ENCODE data around the gene CAPS.

Gene CAPS

DNA sequence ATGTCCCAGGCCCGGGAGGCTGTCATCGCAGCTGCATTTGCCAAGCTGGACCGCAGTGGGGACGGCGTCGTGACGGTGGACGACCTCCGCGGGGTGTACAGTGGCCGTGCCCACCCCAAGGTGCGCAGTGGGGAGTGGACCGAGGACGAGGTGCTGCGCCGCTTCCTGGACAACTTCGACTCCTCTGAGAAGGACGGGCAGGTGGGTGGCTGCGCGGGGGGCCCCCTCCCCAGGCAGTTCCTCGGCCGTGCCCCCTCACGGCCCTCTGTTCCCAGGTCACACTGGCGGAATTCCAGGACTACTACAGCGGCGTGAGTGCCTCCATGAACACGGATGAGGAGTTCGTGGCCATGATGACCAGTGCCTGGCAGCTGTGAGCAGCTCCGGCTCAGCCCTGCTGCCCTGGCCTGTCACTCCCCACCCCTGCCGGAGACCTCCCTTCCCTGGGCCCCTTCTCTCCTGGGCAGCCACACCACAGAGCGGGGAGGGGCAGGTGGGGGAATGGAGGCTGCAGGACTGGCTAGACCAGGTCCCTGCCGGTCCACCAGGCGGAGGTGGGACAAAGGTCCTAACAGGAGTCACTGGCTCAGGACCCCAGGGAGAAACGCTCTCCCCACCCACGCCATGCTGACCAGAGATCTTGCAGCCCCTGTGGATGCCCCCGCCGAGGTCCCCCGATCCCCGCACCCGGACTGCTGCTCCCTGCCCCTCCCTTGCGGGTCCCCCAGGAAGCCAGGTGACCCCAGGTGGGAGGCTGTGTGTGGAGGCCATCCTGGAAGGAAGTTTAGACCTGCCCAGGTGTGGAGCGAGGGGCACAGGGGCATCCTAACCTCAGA lies 1.1 kb downstream of the CAPS start:
- H3K4me3 ChIP-seq (ENCODE audit: control insufficient read depth, low read depth, low read length): no peak overlapping the region
- TF ChIP-seq, protein P1, sequence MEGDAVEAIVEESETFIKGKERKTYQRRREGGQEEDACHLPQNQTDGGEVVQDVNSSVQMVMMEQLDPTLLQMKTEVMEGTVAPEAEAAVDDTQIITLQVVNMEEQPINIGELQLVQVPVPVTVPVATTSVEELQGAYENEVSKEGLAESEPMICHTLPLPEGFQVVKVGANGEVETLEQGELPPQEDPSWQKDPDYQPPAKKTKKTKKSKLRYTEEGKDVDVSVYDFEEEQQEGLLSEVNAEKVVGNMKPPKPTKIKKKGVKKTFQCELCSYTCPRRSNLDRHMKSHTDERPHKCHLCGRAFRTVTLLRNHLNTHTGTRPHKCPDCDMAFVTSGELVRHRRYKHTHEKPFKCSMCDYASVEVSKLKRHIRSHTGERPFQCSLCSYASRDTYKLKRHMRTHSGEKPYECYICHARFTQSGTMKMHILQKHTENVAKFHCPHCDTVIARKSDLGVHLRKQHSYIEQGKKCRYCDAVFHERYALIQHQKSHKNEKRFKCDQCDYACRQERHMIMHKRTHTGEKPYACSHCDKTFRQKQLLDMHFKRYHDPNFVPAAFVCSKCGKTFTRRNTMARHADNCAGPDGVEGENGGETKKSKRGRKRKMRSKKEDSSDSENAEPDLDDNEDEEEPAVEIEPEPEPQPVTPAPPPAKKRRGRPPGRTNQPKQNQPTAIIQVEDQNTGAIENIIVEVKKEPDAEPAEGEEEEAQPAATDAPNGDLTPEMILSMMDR (IDR thresholded peaks at IDR 0.05; ENCODE audit: control insufficient read depth, insufficient read depth, low read depth, low read length, missing control alignments): no peak
- no peak for DNase-seq (ENCODE audit: low read depth)

DNA sequence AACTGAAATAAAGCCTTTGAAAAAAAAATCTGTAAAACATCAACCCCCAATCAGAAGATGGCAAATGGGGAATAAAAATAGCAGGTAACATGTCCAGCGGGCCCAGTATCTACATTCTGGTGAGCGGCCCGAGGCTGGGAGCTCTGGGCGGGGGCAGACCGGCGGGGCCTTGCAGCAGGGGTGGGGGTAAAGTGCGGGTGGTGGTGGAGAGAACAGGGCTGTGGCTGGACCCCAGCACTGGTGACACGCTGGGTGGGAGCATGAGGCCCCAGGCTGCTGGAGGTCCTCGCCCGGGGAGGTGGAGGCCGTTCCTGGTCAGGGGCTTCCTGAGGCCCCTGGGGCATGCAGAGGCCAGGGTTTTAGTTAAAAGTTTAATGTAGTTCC lies 1.7 kb downstream of the CAPS start:
- no peak for DNase-seq (ENCODE audit: low read depth)
- TF ChIP-seq, protein P1 (IDR thresholded peaks at IDR 0.05; ENCODE audit: control insufficient read depth, insufficient read depth, low read depth, low read length, missing control alignments): no peak

DNA sequence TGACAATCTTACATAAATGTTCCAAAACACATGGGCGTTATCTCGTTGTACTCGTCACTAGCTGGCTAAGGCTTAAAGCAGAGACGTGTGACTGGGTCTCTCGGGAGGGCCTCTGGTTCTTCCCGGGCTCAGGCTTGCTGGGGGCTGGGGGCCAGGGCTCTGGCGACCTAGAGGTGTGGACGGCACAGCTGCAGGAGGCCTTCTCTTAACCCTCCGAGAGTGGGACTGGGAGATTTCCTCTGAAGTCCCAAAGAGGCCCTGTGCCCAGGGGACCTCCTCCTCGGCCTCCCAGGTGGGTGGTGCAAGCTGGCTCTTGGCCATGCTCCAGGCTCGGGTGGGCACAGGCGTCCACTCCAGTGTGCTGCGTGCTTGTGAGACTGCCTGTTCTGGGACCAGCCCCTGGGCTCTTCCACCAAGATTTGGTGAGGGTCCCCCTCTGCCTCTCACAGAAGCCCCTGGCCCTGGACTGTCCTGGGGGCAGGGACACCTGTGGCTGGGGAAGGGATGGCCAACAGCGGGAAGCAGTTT lies 2.2 kb downstream of the CAPS start:
- TF ChIP-seq, protein P1 (IDR thresholded peaks at IDR 0.05; ENCODE audit: control insufficient read depth, insufficient read depth, low read depth, low read length, missing control alignments): no peak
- no peak for DNase-seq (ENCODE audit: low read depth)
- no peak overlapping the region for H3K4me3 ChIP-seq (ENCODE audit: control insufficient read depth, low read depth, low read length)

More for the DNA sequence above, 1.7 kb downstream of the CAPS start:
- H3K4me3 ChIP-seq (ENCODE audit: control insufficient read depth, low read depth, low read length): no peak overlapping the region

DNA sequence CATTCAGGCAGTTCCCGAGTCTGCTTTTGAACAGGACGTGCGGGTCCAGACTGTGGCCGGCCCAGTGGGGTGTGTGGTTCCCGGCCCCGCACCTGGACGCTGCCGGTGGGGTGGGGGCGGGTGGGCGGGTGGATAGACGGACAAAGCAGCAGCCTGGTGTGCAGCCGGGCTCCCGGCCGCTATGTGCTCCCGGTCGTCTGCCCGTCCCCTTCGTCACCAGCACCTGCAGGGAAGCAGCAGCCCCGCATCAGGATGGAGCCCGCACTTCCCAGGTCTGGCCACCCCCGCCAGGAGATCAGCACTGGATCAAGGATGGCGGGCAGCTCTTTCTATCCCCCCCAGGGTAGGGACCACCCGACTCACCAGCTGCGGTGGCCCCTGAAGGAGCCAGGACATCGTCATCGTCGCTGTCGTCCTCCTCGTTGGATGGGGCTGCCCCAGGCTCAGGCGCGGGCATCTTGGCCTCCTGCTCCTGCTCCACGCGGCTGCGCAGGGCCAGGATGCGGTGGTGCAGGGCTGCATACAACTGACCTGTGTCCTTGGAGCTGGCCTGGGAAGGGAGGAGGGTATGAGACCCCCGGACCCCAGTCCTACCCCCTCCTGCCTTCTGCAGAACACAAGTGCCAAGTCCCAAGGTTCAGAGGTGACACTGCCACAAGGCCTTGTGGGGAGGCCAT lies 3.5 kb downstream of the CAPS start:
- TF ChIP-seq, protein P1 (IDR thresholded peaks at IDR 0.05; ENCODE audit: control insufficient read depth, insufficient read depth, low read depth, low read length, missing control alignments): no peak
- H3K4me3 ChIP-seq (ENCODE audit: control insufficient read depth, low read depth, low read length): no peak overlapping the region
- DNase-seq (ENCODE audit: low read depth): no peak

DNA sequence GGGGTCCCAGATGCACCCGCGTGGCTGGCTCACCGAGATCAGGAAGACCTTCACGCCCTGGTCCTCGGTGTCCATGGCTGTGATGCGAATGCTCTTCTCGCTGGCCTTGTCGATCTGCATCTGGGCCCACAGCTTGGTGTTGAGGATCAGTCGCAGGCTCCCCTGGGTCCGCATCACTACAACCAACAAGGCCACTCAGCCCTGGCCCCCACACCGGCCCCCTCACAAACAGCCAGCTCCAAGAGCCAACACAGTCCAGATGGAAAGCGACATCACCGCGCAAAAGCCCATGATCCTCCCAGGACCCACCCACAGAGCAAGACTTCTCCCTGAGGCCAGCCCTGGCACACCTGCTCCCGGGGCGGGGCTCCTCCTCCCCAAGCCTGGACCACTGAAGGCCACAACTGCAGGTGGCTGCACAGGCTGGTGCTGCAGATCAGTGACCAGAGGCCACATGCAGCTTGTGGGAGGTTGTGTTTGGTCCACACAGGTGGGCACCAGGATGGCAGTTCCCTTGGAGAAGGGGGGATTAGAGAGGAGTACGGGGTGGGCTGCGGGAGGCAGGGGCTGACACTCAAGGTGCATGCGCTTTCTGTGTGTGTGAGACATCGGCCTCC lies 4.5 kb downstream of the CAPS start:
- TF ChIP-seq, protein P1 (IDR thresholded peaks at IDR 0.05; ENCODE audit: control insufficient read depth, insufficient read depth, low read depth, low read length, missing control alignments): no peak
- DNase-seq (ENCODE audit: low read depth): no peak

DNA sequence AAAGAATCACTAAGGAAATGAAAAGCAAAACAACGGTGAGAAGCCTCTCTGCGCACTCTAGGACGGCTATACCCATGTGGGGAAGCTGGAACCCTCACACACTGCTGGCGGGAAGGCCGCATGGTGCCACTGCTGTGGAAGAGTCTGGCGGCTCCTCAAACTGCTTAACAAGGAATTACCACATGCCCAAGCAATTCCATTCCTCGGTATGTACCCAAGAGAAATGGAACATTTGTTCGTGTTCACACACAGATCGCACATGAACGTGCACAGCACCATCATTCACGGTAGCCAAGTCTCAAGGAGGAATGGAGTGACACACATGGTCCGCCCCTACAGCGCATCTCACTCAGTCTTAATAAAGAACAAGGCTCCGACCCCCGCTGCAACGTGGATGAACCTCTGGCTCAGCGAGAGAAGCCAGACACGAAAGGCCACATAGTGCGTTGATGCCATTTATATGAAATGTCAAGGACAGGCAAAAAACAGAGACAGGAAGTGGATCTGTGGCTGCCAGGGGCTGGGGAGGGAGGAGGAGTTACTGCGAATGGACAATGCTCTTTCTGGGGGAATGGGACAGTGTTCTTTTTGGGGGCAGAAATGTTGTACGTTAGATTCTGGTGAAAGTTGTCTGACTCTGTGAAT lies 7.6 kb downstream of the CAPS start:
- H3K4me3 ChIP-seq (ENCODE audit: control insufficient read depth, low read depth, low read length): no peak overlapping the region
- TF ChIP-seq, protein P1 (IDR thresholded peaks at IDR 0.05; ENCODE audit: control insufficient read depth, insufficient read depth, low read depth, low read length, missing control alignments): no peak
- DNase-seq (ENCODE audit: low read depth): no peak

More for the DNA sequence above, 4.5 kb downstream of the CAPS start:
- H3K4me3 ChIP-seq (ENCODE audit: control insufficient read depth, low read depth, low read length): no peak overlapping the region

All from AG09309 (cell line).